Hematopoietic multipotent progenitor cell (in vitro differentiated cells): ENCODE data around the gene MRC2. TPM values are rescaled to one million over a fixed set of nuclear protein-coding genes. Genes with fewer than 3 reads are reported as not detected.

ENCODE experiments used
- DNase-seq, 3 donors: peaks; one replicate each; pipeline ENCODE4 v3.0.0-alpha.2; 2011 to 2015; ENCODE audit warnings: low read depth in 2 of 3, low spot score in 2 of 3
- total RNA-seq: library from RNA; depleted of rRNA; stranded (reverse); fragments of >200 nt; gene quantifications from one replicate; pipeline ENCODE4 v1.2.3, GENCODE V29; 2012

Gene MRC2
- total RNA-seq, 1 donor = 25.3 TPM

DNA sequence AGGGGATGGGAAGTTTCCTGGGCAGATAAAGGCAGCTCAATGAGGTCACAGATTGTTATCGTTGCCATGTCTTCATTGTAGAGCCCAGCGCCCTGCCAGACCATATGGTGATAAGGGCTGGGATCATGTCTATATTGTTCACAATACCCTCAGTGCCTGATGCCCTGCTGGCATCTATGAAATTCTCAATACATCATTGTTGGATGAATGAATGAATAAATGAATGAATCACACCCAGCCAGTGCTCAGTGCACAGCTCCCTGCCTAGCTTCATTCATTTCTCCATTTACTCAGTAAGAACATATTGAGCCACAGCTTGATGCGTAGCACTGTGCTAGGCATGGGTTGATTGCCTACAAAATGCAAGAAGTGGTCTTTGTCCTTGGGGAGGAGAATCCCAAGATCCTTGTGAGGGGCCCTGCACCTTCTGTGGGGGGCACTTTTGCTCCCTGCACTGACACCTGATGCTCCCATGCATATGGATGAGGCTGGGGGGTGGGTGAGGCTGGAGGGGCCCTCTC lies 29.7 kb downstream of the MRC2 start:
- DNase-seq = no peak

GRCh38 chr17:62657690-62658089 lies 30.2 kb downstream of the MRC2 start:
- no peak for DNase-seq

DNA sequence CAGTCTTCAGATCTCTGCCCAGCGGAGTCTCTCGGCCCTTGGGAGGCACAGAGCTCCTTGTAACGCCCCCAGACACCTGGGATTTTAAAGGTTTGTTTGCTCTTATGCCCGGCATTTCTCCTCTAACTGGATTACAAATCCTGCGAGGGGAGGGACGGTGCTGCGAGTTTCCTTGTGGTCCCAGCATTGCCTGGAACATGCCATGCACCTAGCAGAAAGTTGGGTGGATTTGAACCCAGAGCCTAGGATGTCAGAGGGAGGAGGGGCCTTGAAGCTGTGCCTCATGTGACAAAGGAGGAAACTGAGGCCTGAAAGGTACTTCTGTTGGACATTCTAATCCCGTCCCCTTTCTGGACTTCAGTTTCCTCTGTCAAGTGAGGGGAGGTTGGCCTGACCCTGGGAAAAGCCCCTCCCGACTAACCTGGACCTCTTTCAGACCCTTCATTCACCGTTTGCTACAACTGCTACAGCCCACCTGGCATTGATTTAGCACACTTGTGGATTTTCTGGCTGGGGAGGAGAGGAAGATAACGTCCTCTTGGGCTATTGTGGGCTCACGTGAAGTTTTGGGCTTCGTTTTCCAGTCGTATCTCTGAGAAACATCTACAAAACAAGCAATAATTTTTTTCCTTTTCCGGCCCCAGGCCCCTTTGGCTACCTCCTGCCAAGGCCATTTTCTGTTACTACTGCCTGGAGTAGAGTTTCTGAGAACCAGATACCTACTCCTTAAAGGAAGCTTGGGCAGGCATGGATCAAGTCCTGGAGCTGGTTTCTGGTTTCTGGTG lies 30.9 kb downstream of the MRC2 start:
- no peak for DNase-seq

DNA sequence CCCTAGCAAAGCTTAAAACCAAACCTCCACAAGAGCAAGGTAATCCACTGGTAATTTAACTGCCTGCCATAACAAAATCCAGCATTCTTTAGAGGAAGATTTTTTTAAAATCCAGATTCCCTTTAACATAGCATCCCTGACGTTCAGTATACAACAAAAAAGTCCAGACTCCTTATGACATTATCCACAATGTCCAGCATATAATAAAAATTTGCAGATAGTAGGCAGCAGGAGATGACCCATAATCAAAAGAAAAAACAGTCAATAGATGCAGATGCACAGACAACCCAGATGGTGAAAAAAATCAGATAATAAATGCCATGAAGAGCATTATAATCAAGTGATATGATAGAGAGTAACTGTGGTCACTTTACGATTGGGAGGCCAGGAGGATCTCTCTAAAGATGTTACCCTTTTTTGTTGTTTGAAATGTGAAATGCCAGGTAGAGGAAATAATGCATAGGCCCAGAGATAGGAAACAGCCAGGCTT lies 33.2 kb downstream of the MRC2 start:
- DNase-seq = no peak

- no peak for DNase-seq
Observed at GRCh38 chr17:62661337-62661736, 33.9 kb downstream of the MRC2 start.

DNA sequence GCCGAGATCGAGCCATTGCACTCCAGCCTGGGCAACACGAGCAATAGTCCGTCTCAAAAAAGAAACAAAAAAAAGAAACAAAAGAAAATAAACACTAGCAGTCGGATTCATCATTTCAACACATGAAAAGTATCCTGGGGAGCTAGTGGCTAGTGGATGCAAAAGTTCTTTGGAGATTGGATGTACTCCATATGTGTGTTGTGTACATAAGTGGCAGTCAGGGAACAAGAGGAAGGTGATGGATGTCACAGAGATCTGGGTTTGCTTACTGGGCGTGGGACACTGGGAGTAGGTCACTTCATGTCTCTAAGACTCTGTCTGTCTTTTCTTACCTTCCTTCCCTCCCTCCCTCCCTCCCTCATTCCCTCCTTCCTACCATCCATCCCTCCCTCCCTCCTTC lies 35.4 kb downstream of the MRC2 start:
- no peak for DNase-seq

- DNase-seq = no peak
Observed at GRCh38 chr17:62663304-62663703, 35.8 kb downstream of the MRC2 start.

GRCh38 chr17:62664336-62665120 lies 37.1 kb downstream of the MRC2 start:
- DNase-seq = no peak

DNA sequence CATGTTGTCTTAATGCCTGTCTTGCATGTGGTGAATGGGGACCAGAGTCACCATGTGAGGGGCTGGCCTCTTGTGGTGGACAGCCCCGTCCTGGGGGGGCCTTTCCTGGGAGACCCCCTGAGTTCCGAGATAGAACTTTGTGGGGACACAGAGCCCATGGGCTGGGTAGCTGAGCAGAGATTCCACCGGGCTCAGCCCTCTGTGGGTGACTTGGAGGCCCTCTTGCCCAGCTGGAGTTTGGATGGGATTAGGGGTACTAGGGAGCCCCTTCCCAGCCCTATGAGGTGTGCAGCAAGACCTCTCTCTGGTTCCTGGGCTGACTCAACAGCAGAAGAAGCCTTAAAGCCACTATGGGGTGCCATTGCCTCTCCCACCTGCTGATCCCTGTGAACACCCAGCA lies 38.1 kb downstream of the MRC2 start:
- DNase-seq = no peak

DNA sequence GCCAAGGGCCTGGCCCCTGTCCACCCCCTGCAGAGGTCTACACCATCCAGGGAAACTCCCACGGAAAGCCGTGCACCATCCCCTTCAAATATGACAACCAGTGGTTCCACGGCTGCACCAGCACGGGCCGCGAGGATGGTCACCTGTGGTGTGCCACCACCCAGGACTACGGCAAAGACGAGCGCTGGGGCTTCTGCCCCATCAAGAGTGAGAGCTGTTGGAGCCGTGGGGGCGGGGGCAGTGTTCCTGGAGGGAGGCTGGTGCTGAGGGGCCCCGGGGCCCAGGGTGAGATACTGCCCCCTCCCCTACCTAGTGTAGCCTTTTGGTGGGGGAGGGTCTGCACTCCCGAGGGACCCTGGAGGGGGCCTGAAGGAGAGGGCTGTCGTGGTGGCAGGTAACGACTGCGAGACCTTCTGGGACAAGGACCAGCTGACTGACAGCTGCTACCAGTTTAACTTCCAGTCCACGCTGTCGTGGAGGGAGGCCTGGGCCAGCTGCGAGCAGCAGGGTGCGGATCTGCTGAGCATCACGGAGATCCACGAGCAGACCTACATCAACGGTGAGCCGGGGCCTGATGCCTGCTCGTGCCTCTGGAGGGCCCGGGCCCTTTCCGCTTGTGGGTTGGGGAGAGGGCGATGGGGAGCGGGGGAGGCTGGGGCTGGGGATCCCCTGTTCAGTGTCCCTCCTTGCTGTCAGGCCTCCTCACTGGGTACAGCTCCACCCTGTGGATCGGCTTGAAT lies 38.8 kb downstream of the MRC2 start:
- DNase-seq = no peak

DNA sequence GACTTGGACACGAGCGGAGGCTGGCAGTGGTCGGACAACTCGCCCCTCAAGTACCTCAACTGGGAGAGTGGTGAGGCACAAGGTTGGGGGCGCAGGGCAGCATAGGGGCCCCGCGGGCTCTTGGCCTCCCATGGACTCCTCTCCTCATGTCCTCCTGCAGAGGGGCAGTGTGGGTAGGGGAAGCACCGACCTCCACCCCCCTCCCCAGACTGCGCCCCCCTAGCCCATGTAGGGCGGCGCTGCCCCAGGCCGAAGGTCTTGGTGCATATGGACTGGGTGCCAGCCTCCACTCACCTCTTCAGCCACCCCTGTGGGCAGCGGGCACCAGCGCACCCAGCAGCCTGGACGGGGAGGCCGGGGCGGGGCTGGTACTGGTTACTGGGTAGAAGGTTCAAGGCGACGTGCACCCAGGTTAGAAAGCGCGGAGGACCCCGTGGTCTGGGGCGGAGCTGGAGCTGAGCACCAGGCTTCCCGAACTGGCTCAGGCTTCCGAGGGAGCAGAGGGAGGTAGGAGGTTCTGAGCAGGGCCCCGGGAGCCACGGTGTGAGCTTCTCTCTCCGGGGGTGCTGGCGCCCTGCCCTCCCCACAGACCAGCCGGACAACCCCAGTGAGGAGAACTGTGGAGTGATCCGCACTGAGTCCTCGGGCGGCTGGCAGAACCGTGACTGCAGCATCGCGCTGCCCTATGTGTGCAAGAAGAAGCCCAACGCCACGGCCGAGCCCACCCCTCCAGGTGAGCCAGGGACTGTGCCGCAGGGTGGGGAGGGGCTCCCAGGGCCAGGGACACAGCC lies 39.5 kb downstream of the MRC2 start:
- DNase-seq = no peak

GRCh38 chr17:62668091-62668804 lies 40.8 kb downstream of the MRC2 start:
- no peak for DNase-seq

DNA sequence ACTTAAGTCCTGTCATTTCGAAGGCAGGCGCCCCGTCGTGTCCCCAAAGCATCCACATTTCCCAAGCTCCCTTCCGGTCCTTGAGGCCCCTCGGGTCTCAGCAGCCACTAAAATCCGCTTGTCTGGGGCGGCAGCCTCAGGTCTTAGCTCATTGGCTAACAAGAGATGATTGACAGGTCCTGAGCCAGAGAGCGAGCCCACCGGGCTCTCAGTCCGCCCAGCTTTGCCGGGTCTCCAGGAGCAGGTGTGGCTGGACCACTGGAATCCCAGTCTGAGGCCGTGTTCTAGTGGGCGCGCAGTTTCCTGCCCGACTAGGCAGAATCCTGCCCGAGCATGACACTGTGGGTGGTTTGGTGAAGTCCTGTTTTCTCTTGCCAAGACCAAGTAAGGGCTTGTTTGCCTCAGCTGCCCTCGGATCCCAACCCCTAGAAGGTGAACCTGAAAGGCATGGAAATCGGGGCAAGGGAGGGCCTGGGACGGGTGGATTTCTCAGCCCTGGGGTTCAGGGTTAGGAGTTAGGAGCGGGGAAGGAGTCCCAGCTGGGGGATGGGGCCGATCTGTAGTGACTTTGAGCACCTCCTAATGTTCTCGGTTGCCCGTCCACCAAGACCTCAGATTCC lies 42.8 kb downstream of the MRC2 start:
- no peak for DNase-seq

DNA sequence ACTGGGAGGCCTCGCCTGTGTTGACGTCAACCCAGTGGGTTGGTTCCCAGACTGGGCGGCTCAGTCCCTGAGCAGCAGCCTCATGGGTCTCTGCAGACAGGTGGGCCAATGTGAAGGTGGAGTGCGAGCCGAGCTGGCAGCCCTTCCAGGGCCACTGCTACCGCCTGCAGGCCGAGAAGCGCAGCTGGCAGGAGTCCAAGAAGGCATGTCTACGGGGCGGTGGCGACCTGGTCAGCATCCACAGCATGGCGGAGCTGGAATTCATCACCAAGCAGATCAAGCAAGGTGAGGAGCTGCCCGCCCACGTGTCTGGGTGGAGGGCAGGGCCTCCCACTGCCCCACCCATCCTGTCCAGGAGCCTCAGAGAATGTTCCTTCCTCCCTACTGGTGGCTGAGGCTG lies 44.1 kb downstream of the MRC2 start:
- no peak for DNase-seq

DNA sequence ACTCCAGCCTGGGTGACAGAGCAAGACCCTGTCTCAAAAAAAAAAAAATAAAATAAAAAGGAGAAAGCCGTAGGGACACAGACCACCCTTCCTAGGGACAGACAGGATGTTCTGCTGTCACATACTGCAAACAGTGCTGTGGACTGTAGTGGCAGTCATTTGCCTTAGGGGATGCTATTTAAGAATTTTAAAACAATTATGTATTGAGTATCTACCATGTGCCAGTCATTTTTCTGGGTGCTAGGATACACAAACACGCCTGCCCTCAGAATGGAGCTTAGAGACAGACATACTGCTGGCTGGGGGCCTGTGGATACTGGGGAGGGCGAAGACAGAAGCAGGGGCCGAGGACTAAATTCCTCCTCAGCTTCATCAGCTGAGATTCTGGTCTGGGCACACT lies 45.5 kb downstream of the MRC2 start:
- no peak for DNase-seq

- no peak for DNase-seq
Observed at GRCh38 chr17:62673614-62674362, 46.3 kb downstream of the MRC2 start.

DNA sequence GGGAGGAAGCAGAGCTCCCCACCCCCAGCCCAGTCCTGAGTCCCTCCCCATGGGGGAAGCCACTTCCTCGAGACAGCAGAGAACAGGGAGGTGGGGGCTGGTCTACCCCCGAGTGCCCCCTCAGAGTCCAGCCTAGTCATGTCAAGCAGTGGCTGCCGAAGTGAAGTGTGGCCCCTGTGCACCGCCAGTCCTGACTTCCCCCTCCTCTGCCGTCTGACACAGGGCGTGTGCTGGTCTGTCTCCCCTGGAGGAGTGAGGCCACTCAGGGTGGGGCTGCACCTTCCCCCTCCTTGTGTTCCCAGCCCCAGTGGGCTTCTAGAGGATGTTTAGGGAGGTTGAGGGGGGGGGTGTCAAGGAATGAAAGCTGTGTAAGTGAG lies 46.9 kb downstream of the MRC2 start:
- DNase-seq = no peak

DNA sequence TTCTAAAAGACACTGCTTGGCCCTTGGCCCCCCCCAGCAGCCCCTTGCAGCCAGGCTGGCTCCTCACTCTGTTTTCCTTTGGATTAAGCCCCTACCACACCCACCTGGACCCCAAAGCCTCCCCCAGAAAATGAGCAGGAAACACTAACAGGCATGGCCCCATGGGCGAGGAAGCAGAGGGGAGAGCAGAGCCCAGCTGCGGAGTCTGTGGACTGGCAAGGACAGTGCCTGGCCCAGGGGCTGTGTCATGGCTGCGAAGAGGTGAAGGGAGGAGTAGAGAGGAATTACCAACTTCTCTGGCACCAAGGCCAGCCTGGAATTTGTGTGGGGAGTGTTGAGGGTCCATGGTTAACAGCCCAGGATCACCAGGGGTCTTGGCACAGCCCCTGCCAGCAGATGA lies 47.4 kb downstream of the MRC2 start:
- DNase-seq = no peak

DNA sequence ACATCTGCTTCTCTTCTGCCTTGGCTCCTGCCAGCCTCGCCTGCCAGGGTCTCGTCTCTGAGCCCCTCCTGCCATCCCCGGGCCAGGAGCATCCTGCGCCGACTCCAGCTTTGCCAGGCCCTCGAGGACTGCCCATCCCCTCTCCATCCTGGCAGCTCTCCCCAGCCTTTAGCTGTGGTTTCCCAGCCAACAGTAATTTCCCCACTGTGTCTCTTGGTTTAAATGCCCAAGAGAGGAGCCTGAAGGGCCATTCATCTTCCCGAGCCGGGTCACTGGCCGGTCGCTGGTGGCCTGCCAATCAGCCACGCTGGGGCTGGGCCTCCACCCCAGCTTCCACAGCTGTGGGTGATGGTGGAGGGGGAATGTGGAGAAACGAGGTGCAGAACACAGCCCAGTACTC lies 47.8 kb downstream of the MRC2 start:
- no peak for DNase-seq
